Measurements from ENCODE around the gene HOXB1.

HOXB1 gene

DNA sequence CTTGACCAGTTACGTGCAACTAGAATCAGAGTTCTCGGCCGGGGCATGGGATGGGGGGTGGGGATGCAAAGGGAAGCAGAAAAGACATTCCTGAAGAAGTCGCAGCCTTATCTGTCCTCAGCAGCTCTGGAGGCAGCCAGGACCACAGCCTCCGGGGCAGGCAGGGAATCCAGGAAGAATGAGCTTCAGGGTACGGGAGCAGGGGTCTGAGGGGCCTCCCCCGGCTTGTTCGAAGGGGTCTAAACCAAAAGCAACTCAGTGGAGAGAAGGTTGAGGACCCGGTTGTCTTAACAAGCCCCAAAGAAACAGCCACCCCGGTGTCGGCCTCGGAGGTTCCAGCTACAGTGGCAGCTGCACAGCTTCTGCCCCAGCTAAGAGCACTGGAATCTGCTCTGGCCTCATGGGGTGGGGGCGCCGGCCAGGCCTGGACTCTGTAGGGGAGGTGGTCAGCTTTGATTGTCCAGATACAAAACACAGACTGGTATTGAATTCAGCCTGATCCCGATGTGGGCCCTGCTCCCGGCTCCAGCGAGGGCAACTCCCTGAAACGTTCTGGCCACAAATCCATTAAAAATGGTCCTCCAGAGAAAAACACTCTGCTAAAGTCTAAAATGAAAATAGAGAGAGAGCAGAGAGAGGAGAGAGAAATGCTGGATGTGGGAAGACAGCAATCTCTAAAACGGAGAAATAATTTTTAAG is 39.7 kb upstream of the HOXB1 start:
- DNase-seq (ENCODE audit: extremely low read depth, low read depth): no peak

DNA sequence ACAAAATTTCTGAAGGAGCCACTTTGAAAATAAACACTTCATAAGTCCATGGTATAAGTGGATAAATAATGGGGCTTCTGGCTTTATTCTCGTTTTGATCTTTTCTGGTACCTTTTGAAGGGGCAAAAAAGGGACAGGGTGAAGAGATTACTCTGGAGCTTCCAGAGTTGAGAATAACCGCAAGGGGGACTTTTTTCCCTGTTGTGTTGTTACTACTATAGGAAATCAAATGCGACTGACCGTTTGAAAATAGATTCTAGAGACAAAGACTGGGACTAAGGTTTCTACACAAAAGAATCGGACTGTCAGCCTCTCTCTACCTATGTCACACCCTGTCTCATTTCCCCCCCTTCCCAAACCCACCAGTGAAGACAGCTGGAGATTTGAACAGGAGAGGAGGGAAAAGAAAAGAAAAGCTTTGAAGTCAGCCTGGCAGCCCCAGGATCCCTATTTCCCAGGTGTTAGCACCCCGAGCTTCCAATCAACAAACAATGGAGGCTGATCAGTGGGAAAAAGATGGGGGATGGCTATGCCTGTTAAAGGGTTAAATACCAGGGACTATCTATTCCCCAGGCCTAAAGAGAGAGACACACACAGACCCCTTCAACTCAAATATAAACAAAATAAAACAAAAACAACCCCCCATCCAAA is 39.0 kb upstream of the HOXB1 start:
- no peak for DNase-seq (ENCODE audit: extremely low read depth, low read depth)
- TF ChIP-seq CTCF (IDR thresholded peaks at IDR 0.05; ENCODE audit: low read depth, low read length): no peak

More for the DNA sequence above, 39.7 kb upstream of the HOXB1 start:
- TF ChIP-seq CTCF (IDR thresholded peaks at IDR 0.05; ENCODE audit: low read depth, low read length): no peak

DNA sequence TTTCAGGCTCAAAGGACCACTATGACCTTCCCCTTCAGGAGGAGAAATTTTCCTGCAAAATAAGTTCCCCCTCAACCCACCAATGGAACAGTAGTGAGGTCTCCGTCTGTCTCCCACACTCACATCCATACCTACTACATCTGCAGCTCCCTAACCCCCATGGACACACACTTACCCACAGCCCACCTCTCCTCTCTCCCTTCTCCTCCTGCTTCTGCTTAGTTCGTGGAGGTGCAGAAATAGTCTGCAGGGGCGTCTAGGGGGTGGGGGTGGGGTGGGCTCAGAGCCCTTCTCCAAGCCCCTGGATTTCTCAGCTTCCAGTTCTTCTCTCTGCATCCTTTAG is 38.4 kb upstream of the HOXB1 start:
- no peak for TF ChIP-seq CTCF (IDR thresholded peaks at IDR 0.05; ENCODE audit: low read depth, low read length)
- DNase-seq (ENCODE audit: extremely low read depth, low read depth): no peak

DNA sequence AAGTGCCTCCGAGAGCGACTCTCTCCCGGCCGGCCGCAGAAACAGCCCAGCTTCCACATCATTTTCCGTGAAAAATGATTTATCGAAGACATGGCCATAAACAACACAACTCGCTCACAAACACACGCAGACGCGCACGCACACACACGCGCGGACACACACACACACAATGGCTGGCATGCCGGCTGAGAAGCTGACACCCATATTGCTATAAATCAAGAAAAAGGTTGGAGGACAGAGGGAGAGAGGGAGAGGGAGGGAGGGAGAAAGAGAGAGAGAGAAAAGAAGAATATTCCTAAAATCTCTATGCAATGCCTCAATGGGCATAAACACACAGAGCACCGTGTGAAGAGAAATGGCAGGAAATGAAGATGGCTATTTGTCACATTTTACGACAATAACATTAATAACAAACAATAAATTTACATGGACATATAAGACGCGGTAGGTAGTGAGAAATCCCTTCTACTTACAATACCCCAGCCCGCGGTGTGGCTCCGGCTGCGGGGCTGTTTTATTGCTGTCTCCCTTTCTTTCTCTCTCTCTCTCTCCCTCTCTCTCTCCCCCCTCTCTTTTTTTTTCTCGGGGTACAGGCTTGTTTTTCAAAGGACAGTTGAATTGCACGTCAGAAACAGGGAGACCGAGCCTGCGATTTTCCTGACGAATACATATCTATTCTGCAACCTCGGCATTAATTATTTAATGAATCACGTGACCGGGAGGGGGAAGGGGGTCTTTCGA is 37.9 kb upstream of the HOXB1 start:
- DNase-seq (ENCODE audit: extremely low read depth, low read depth): no peak
- TF ChIP-seq CTCF (IDR thresholded peaks at IDR 0.05; ENCODE audit: low read depth, low read length): no peak

GRCh38 chr17:48567646-48568354 is 37.0 kb upstream of the HOXB1 start:
- TF ChIP-seq CTCF (IDR thresholded peaks at IDR 0.05; ENCODE audit: low read depth, low read length): no peak

GRCh38 chr17:48567209-48567608 is 36.4 kb upstream of the HOXB1 start:
- DNase-seq (ENCODE audit: extremely low read depth, low read depth): no peak
- TF ChIP-seq CTCF (IDR thresholded peaks at IDR 0.05; ENCODE audit: low read depth, low read length): no peak

More at GRCh38 chr17:48567646-48568354, 37.0 kb upstream of the HOXB1 start:
- no peak for DNase-seq (ENCODE audit: extremely low read depth, low read depth)

Data from AG09319 (cell line).